Naive thymus-derived CD8-positive, alpha-beta T cell (primary cell): ENCODE data around the gene PYGB. TPM values are rescaled to one million over a fixed set of nuclear protein-coding genes. Genes with fewer than 3 reads are reported as not detected.

Experiments used
- ATAC-seq, 2 donors: fragments of 150-1000 bp; cut with Tn5 transposase in 1 of 2; sonication (Bioruptor Pico), chemical (Tn5 transposase) in 1 of 2; 1 replicate in 1 of 2; 2 replicates in 1 of 2; pipeline ENCODE4 v1.10.0; 2021; ENCODE audit warnings: mild to moderate bottlenecking in 2 of 2, moderate library complexity in 2 of 2
- POLR2A ChIA-PET: fragments of 350-600 bp; sonication (Branson Sonifier 250); formaldehyde crosslinking; loops from one replicate; lab custom pipeline; 2021; ENCODE audit warnings: antibody characterized with exemption; lab: Charles Lee
- DNase-seq, 10 donors: peaks; one replicate each; pipeline versions ENCODE4 v3.0.0 to v3.0.0-alpha.2; 2020 to 2022
- H3K27ac Mint-ChIP-seq, 10 donors: one replicate each; pipeline ENCODE4 v1.8.0; 2020 to 2022; ENCODE audit warnings: mild to moderate bottlenecking in 10 of 10, mixed read lengths in 10 of 10, moderate library complexity in 4 of 10, inconsistent platforms in 1 of 10
- H3K27me3 Mint-ChIP-seq, 5 donors: one replicate each; pipeline ENCODE4 v1.8.0; 2021 to 2022; ENCODE audit warnings: mixed read lengths in 5 of 5
- H3K36me3 Mint-ChIP-seq, 3 donors: one replicate each; pipeline ENCODE4 v1.8.0; 2020 to 2022; ENCODE audit warnings: mixed read lengths in 3 of 3, mild to moderate bottlenecking in 2 of 3, inconsistent platforms in 1 of 3
- H3K4me1 Mint-ChIP-seq, 4 donors: one replicate each; pipeline ENCODE4 v1.8.0; 2021 to 2022; ENCODE audit warnings: mixed read lengths in 4 of 4
- H3K4me3 Mint-ChIP-seq, 10 donors: one replicate each; pipeline ENCODE4 v1.8.0; 2020 to 2022; ENCODE audit warnings: mild to moderate bottlenecking in 10 of 10, mixed read lengths in 10 of 10, moderate library complexity in 6 of 10, inconsistent platforms in 1 of 10
- H3K9me3 Mint-ChIP-seq, 9 donors: one replicate each; pipeline ENCODE4 v1.8.0; 2020 to 2022; ENCODE audit warnings: mixed read lengths in 9 of 9, mild to moderate bottlenecking in 3 of 9, inconsistent platforms in 1 of 9, moderate library complexity in 1 of 9
- polyA plus RNA-seq, 3 donors: library from polyadenylated mRNA; unstranded; fragments of 300-500 nt; fragmentation: Illumina TruSeq; gene quantifications; one replicate each; pipeline ENCODE4 v1.2.3, GENCODE V29; 2021
- total RNA-seq, 8 experiments: library from RNA in 2 of 8; stranded (reverse) in 2 of 8; gene quantifications; one replicate each; pipeline ENCODE4 v1.2.3 and lab custom pipeline; 2021 to 2026

PYGB gene
- total and polyA plus RNA-seq, 5 experiments from 2014 or later, result 39.9 to 107 (median 54.4) TPM

DNA sequence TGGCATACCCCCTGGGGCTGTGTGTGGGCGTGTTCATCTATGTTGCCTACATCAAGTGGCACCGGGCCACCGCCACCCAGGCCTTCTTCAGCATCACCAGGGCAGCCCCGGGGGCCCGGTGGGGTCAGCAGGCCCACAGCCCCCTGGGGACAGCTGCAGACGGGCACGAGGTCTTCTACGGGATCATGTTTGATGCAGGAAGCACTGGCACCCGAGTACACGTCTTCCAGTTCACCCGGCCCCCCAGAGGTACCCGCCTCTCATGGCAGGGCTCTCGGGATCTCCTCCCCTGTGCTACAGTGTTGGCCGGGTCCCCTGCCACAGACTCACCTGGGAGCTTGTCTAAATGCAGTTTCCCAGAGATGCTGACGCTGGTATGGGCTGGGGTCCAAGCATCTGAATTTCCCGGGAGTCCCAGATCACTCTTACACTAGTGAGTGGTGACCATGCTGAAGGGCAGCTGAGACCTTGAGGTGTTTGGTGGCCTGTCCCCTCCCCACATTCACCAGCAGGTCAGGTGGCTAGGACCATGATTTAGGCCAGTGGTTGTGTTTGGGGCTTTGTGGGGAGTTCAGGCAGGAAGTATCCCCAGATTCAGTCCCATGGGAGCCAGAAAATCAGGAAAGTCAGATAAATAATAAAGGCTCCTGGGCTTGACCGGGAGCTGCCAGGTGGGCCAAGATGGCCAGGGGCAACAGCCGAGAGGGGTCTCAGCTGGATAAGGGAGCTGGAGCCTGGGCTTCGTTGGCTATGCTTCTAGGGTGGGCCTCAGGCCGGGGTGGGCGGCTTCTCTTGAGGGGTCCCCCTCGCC lies 40.5 kb upstream of the PYGB start:
- Mint-ChIP-seq H3K27ac (peak overlapping the region in 1 of 10 donors; percentile 43), H3K4me1 (peaks cover 19 to 24% (median 23%) of the 10 kb centered on the region in 4 donors), H3K9me3 (no peaks in the 10 kb centered on the region), H3K27me3 (no peaks in the 10 kb centered on the region), H3K36me3 (peaks cover 0 to 48% (median 3%) of the 10 kb centered on the region in 3 donors), H3K4me3 (no peak overlapping the region)
- ATAC-seq (no peak), DNase-seq (no peak)
- POLR2A ChIA-PET, result interaction anchor here (1.0 to 1.2 kb wide), 2 partner anchors 10 to 12 kb away, joined by 3 read pairs; partner anchors contain the start of gene ENTPD6

GRCh38 chr20:25207960-25208534 lies 39.8 kb upstream of the PYGB start:
- POLR2A ChIA-PET, result interaction anchor here (1.0 to 1.2 kb wide), 2 partner anchors 11 to 12 kb away, joined by 3 read pairs; partner anchors contain the start of gene ENTPD6
- DNase-seq, result no peak
- H3K9me3 Mint-ChIP-seq, result no peaks in the 10 kb centered on the region

DNA sequence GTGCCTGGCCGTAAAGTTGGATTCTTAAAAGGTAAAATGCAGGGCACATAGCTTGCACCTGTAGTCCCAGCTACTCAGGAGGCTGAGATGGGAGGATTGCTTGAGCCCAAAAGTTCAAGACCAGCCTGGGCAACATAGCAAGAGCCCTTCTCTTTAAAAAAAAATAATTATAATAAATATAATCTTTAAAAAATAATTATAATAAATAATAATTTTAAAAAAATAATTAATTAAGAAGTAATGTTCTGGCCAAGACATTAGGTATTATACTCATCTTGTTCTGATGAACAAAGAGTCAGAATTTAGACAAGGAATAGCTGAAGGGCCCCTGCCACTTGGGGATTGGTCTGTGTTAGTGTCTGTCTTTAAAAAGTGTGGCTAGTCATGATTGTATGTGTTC lies 38.5 kb upstream of the PYGB start:
- POLR2A ChIA-PET, result no interaction called here
- DNase-seq, result no peak
- H3K36me3 Mint-ChIP-seq, result peaks cover 0 to 45% (median 8%) of the 10 kb centered on the region in 3 donors
- no peak for ATAC-seq
- H3K4me1 Mint-ChIP-seq, result peaks cover 3 to 10% (median 7%) of the 10 kb centered on the region in 4 donors
- no peak overlapping the region for H3K4me3 Mint-ChIP-seq
- H3K27me3 Mint-ChIP-seq, result no peaks in the 10 kb centered on the region
- no peak overlapping the region for H3K27ac Mint-ChIP-seq
- no peaks in the 10 kb centered on the region for H3K9me3 Mint-ChIP-seq

More at GRCh38 chr20:25207960-25208534, 39.8 kb upstream of the PYGB start:
- Mint-ChIP-seq H3K4me3 (no peak overlapping the region), H3K36me3 (peaks cover 0 to 46% (median 3%) of the 10 kb centered on the region in 3 donors), H3K27me3 (no peaks in the 10 kb centered on the region), H3K4me1 (peaks cover 16 to 21% (median 17%) of the 10 kb centered on the region in 4 donors), H3K27ac (no peak overlapping the region)
- ATAC-seq, result no peak

DNA sequence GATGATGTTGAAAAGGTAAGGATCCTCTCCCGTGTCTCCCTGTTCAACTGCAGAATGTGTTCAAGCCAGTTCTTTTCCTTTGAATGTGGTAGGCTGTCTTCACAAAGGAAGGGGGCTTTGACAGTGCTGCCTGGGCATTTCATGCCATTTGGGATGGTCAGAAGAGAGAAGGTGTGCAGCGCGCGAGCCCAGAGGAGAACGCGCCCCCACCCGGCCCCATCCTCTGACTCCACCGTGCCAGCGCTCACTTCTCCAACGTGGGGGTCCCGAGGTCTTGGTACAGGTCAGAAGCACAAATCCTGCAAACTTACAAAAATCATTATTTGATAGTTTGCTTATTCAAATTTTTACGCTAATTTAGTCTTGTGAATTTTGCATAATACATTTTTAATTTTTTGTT lies 38.0 kb upstream of the PYGB start:
- DNase-seq (no peak), ATAC-seq (no peak)
- Mint-ChIP-seq H3K36me3 (peaks cover 0 to 44% (median 8%) of the 10 kb centered on the region in 3 donors), H3K27ac (no peak overlapping the region), H3K27me3 (no peaks in the 10 kb centered on the region), H3K4me3 (no peak overlapping the region), H3K9me3 (no peaks in the 10 kb centered on the region), H3K4me1 (peaks cover 0 to 7% (median 4%) of the 10 kb centered on the region in 4 donors)
- POLR2A ChIA-PET, result no interaction called here

DNA sequence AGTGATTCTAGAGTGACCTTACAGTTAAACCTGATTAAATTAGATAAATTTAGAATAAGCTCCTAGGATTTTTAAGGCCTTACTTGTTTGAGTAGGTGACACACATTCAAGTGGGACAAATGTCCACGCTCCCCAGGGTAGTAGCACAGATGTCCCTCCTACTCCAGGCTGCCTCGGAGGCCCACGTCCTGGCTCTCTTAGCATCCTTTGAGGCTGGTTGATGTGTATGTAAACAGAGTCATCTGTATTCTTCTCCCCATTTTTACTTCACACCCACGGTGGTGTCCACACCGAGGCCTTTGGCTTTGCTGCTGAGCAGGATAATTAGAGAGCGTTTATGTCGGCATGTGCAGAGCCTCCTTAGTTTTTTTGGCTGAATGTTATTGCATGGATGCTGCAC lies 36.6 kb upstream of the PYGB start:
- POLR2A ChIA-PET, result interaction anchor here (0.6 kb wide), 1 partner anchor 191 kb away, joined by 6 read pairs; no protein-coding TSS in a partner anchor
- H3K27ac Mint-ChIP-seq, result no peak overlapping the region
- no peak for ATAC-seq
- H3K36me3 Mint-ChIP-seq, result peaks cover 0 to 58% (median 16%) of the 10 kb centered on the region in 3 donors
- DNase-seq, result no peak
- H3K9me3 Mint-ChIP-seq, result no peaks in the 10 kb centered on the region
- peaks cover 0 to 5% (median 0%) of the 10 kb centered on the region in 4 donors for H3K4me1 Mint-ChIP-seq
- no peaks in the 10 kb centered on the region for H3K27me3 Mint-ChIP-seq
- no peak overlapping the region for H3K4me3 Mint-ChIP-seq

GRCh38 chr20:25212242-25212641 lies 35.6 kb upstream of the PYGB start:
- Mint-ChIP-seq H3K9me3 (no peaks in the 10 kb centered on the region), H3K27me3 (no peaks in the 10 kb centered on the region), H3K4me3 (no peak overlapping the region), H3K27ac (peak overlapping the region in 2 of 10 donors; percentile 3 to 31), H3K4me1 (peaks cover 0 to 5% (median 0%) of the 10 kb centered on the region in 4 donors), H3K36me3 (peaks cover 0 to 62% (median 18%) of the 10 kb centered on the region in 3 donors)
- ATAC-seq, result no peak
- POLR2A ChIA-PET, result no interaction called here
- no peak for DNase-seq

- DNase-seq (no peak), ATAC-seq (no peak)
- Mint-ChIP-seq H3K36me3 (peaks cover 0 to 66% (median 18%) of the 10 kb centered on the region in 3 donors), H3K4me1 (peaks cover 0 to 2% (median 0%) of the 10 kb centered on the region in 4 donors), H3K9me3 (no peaks in the 10 kb centered on the region), H3K4me3 (no peak overlapping the region), H3K27ac (no peak overlapping the region), H3K27me3 (no peaks in the 10 kb centered on the region)
- POLR2A ChIA-PET, result interaction anchor here (0.6 kb wide), 1 partner anchor 53 kb away, joined by 4 read pairs; no protein-coding TSS in a partner anchor
Measured at GRCh38 chr20:25213566-25214425, 34.1 kb upstream of the PYGB start.

DNA sequence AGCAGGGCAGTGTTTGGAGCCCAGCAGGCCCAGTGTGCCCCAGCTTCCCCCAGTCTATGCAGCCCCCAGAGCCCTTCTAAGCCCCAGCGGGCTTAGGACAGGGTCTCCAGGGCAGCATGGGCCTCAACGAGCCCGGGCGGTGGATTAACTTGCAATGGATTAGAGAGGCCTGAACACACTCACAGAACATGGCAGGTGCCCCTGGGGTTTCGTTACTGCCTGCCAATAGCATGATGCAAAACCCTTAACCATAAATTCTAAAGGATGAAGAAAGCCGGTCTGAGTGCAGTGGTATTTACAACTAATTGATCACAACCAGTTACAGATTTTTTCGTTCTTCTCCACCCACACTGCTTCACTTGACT lies 33.5 kb upstream of the PYGB start:
- no peak overlapping the region for H3K4me3 Mint-ChIP-seq
- peaks cover 0 to 2% (median 0%) of the 10 kb centered on the region in 4 donors for H3K4me1 Mint-ChIP-seq
- H3K36me3 Mint-ChIP-seq, result peaks cover 0 to 68% (median 18%) of the 10 kb centered on the region in 3 donors
- POLR2A ChIA-PET, result no interaction called here
- DNase-seq, result no peak
- H3K27me3 Mint-ChIP-seq, result no peaks in the 10 kb centered on the region
- no peak for ATAC-seq
- no peaks in the 10 kb centered on the region for H3K9me3 Mint-ChIP-seq
- no peak overlapping the region for H3K27ac Mint-ChIP-seq

- Mint-ChIP-seq H3K36me3 (peaks cover 0 to 64% (median 18%) of the 10 kb centered on the region in 3 donors), H3K4me3 (no peak overlapping the region), H3K27ac (no peak overlapping the region), H3K27me3 (no peaks in the 10 kb centered on the region), H3K9me3 (no peaks in the 10 kb centered on the region), H3K4me1 (peaks cover 0 to 2% (median 0%) of the 10 kb centered on the region in 4 donors)
- ATAC-seq (no peak), DNase-seq (no peak)
- POLR2A ChIA-PET, result no interaction called here
Measured at GRCh38 chr20:25214819-25215218, 33.1 kb upstream of the PYGB start.

DNA sequence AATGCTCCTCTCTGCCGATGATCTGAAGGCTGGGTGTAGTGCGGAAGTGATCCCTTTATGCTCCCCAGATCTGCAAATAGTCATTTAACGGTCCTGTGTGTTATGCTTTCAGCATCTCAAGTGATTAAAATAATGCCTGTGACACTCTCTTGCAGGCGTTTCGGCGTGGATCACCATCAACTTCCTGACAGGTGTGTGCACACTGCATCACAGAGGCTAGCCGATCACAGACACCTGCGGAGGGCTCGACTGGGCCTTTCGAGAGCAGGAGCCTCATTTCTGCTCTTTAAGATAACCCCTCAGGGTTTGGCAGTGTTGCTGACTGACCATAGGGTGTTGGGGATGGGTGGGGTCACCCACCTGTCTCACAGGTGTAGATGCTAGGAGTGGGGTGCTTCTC lies 32.4 kb upstream of the PYGB start:
- Mint-ChIP-seq H3K4me1 (peaks cover 0 to 2% (median 0%) of the 10 kb centered on the region in 4 donors), H3K36me3 (peaks cover 0 to 57% (median 18%) of the 10 kb centered on the region in 3 donors), H3K9me3 (no peaks in the 10 kb centered on the region), H3K27ac (peak overlapping the region in 2 of 10 donors; percentile 11 to 17), H3K4me3 (no peak overlapping the region), H3K27me3 (no peaks in the 10 kb centered on the region)
- DNase-seq (no peak), ATAC-seq (no peak)
- POLR2A ChIA-PET, result no interaction called here

- no peak for DNase-seq
- Mint-ChIP-seq H3K27me3 (no peaks in the 10 kb centered on the region), H3K9me3 (no peaks in the 10 kb centered on the region), H3K36me3 (peaks cover 0 to 50% (median 16%) of the 10 kb centered on the region in 3 donors), H3K4me1 (peaks cover 0 to 2% (median 0%) of the 10 kb centered on the region in 4 donors), H3K27ac (peak overlapping the region in 2 of 10 donors; percentile 11 to 32), H3K4me3 (no peak overlapping the region)
- no peak for ATAC-seq
- POLR2A ChIA-PET, result no interaction called here
Measured at GRCh38 chr20:25216199-25216945, 31.5 kb upstream of the PYGB start.
